ENCODE measurements around the gene RPTOR. TPM values are rescaled to one million over a fixed set of nuclear protein-coding genes. Genes with fewer than 3 reads are reported as not detected.

Gene RPTOR
- polyA plus RNA-seq, 1 of the 3 experiments (the other 2 are of a cell fraction): 14.9 TPM

GRCh38 chr17:81008140-81008539 is 463.5 kb downstream of the RPTOR start:
- H3F3A ChIP-seq (replicated peaks; ENCODE audit: insufficient read depth): peaks cover 11% of the 10 kb centered on the region
- H3K4me3 ChIP-seq (ENCODE audit: low read depth in 2 of 2, low read length in 1 of 2): no peak overlapping the region
- no peaks in the 10 kb centered on the region for H3K36me3 ChIP-seq (replicated peaks in 1 of 2; ENCODE audit: control insufficient read depth in 1 of 2, insufficient read depth in 2 of 2, low read length in 1 of 2)
- no peaks in the 10 kb centered on the region for H3K9me2 ChIP-seq
- no peak for DNase-seq
- H3K4me1 ChIP-seq (ENCODE audit: control insufficient read depth in 1 of 2, insufficient read depth in 2 of 2, low read depth in 1 of 2, low read length in 1 of 2): peaks cover 0 to 3% of the 10 kb centered on the region in 2 experiments; a peak in 1 of 4 replicates
- no peak overlapping the region for H3K27ac ChIP-seq (ENCODE audit: low read depth in 2 of 2, low read length in 1 of 2)
- H3K9ac ChIP-seq: no peak overlapping the region
- ChIA-PET CTCF (interaction anchor here (1.8 to 10.2 kb wide), 3 partner anchors 18 to 581 kb away, joined by 8 to 102 read pairs (median 29); no protein-coding TSS in a partner anchor), POLR2A (no interaction called here)
- 0 out of 2 replicates have a peak, but pooled peaks cover under 1% of the 10 kb centered on the region for H4K20me1 ChIP-seq (ENCODE audit: insufficient read depth)
- peaks cover 65% of the 10 kb centered on the region for H3K27me3 ChIP-seq (ENCODE audit: insufficient read depth)
- no peak overlapping the region for H2AFZ ChIP-seq (ENCODE audit: low read depth)
- 39% methylated on average over 11 of the region's 11 CpGs for WGBS (ENCODE audit: low lambda C conversion rate)
- TF ChIP-seq JUND (IDR thresholded peaks at IDR 0.05) (no peak), TAF1 (IDR thresholded peaks at IDR 0.05; ENCODE audit: borderline replicate concordance, low read depth, low read length) (no peak), RCOR1 (IDR thresholded peaks at IDR 0.05; ENCODE audit: low read length) (no peak), GATA2 (CRISPR knock-in tag; IDR thresholded peaks at IDR 0.05) (no peak), MEF2A (IDR thresholded peaks at IDR 0.05; ENCODE audit: borderline replicate concordance, low read depth) (no peak), IRF3 (IDR thresholded peaks at IDR 0.05; ENCODE audit: low read depth, low read length) (no peak), NRF1 (IDR thresholded peaks at IDR 0.05; ENCODE audit: low read depth, low read length) (no peak), USF1 (IDR thresholded peaks at IDR 0.05; ENCODE audit: borderline replicate concordance, low read depth) (no peak), MXI1 (IDR thresholded peaks at IDR 0.05; ENCODE audit: low read depth, low read length) (no peak), PBX3 (IDR thresholded peaks at IDR 0.05) (no peak), FOXM1 (IDR thresholded peaks at IDR 0.05; ENCODE audit: low read depth) (no peak), USF2 (IDR thresholded peaks at IDR 0.05; ENCODE audit: borderline replicate concordance, low read depth, low read length) (no peak)
- no peaks in the 10 kb centered on the region for H3K79me2 ChIP-seq (ENCODE audit: insufficient read depth)
- H3K9me3 ChIP-seq: no peaks in the 10 kb centered on the region; the same call in 1 of the 2 replicates
- H3K4me2 ChIP-seq: no peak overlapping the region

GRCh38 chr17:81009136-81009535 is 464.5 kb downstream of the RPTOR start:
- Histone ChIP-seq H3F3A (replicated peaks; ENCODE audit: insufficient read depth) (peaks cover 11% of the 10 kb centered on the region), H3K9me3 (no peaks in the 10 kb centered on the region; the same call in 1 of the 2 replicates), H4K20me1 (ENCODE audit: insufficient read depth) (no peaks in the 10 kb centered on the region), H2AFZ (ENCODE audit: low read depth) (no peak overlapping the region), H3K4me2 (no peak overlapping the region), H3K4me3 (ENCODE audit: low read depth in 2 of 2, low read length in 1 of 2) (no peak overlapping the region), H3K9ac (no peak overlapping the region), H3K9me2 (no peaks in the 10 kb centered on the region), H3K27me3 (ENCODE audit: insufficient read depth) (peaks cover 65% of the 10 kb centered on the region), H3K36me3 (replicated peaks in 1 of 2; ENCODE audit: control insufficient read depth in 1 of 2, insufficient read depth in 2 of 2, low read length in 1 of 2) (no peaks in the 10 kb centered on the region), H3K27ac (ENCODE audit: low read depth in 2 of 2, low read length in 1 of 2) (no peak overlapping the region), H3K79me2 (ENCODE audit: insufficient read depth) (no peaks in the 10 kb centered on the region), H3K4me1 (ENCODE audit: control insufficient read depth in 1 of 2, insufficient read depth in 2 of 2, low read depth in 1 of 2, low read length in 1 of 2) (no peaks in the 10 kb centered on the region; a peak in 1 of 4 replicates)
- ChIA-PET CTCF (interaction anchor here (0.7 to 10.2 kb wide), 4 partner anchors 16 to 93 kb away, joined by 3 to 102 read pairs (median 16); no protein-coding TSS in a partner anchor), POLR2A (no interaction called here)
- DNase-seq: no peak
- WGBS (ENCODE audit: low lambda C conversion rate): 61% methylated on average over 14 of the region's 14 CpGs
- TF ChIP-seq PBX3 (IDR thresholded peaks at IDR 0.05) (no peak), ZBTB33 (IDR thresholded peaks at IDR 0.05; ENCODE audit: borderline replicate concordance, low read depth) (no peak), GABPA (IDR thresholded peaks at IDR 0.05; ENCODE audit: low read depth) (no peak), MAX (IDR thresholded peaks at IDR 0.05; ENCODE audit: low read depth) (no peak), USF2 (IDR thresholded peaks at IDR 0.05; ENCODE audit: borderline replicate concordance, low read depth, low read length) (no peak), RFX5 (IDR thresholded peaks at IDR 0.05; ENCODE audit: low read length) (no peak), POLR2AphosphoS5 (IDR thresholded peaks at IDR 0.05; ENCODE audit: low read depth, low read length) (no peak), CHD2 (IDR thresholded peaks at IDR 0.05; ENCODE audit: low read length, partially characterized antibody) (no peak)
